Activated CD8-positive, alpha-beta T cell treated with anti-CD3 and anti-CD28 coated beads, Interleukin-2, amount 10 ng/mL, durations not matched to agents 7 days and 5 days (primary cell): ENCODE data around the gene PSMA3. TPM values are rescaled to one million over a fixed set of nuclear protein-coding genes. Genes with fewer than 3 reads are reported as not detected.
A peak's percentile ranks its signal among the peaks of the same experiment; 100 is the strongest.

Experiments used
- ATAC-seq: fragments of 150-1000 bp; cut with Tn5 transposase; one replicate; pipeline ENCODE4 v1.10.0; 2021; ENCODE audit warnings: moderate library complexity
- CTCF ChIA-PET: fragments of 350-600 bp; sonication (Branson Sonifier 250); formaldehyde crosslinking; loops from one replicate; lab custom pipeline; 2021; ENCODE audit warnings: antibody characterized with exemption; lab: Charles Lee
- POLR2A ChIA-PET: fragments of 350-600 bp; sonication (Branson Sonifier 250); formaldehyde crosslinking; loops from one replicate; lab custom pipeline; 2021; ENCODE audit warnings: antibody characterized with exemption; lab: Charles Lee
- DNase-seq: peaks from one replicate; pipeline ENCODE4 v3.0.0-alpha.2; 2020
- H3K27ac Mint-ChIP-seq: one replicate; pipeline ENCODE4 v1.8.0; 2021; ENCODE audit warnings: mild to moderate bottlenecking, mixed read lengths
- H3K27me3 Mint-ChIP-seq: one replicate; pipeline ENCODE4 v1.8.0; 2021; ENCODE audit warnings: low read depth, mixed read lengths
- H3K36me3 Mint-ChIP-seq: one replicate; pipeline ENCODE4 v1.8.0; 2021; ENCODE audit warnings: low read depth, mixed read lengths
- H3K4me1 Mint-ChIP-seq: one replicate; pipeline ENCODE4 v1.8.0; 2021; ENCODE audit warnings: low read depth, mixed read lengths
- H3K4me3 Mint-ChIP-seq: one replicate; pipeline ENCODE4 v1.8.0; 2021; ENCODE audit warnings: mild to moderate bottlenecking, mixed read lengths
- H3K9me3 Mint-ChIP-seq: one replicate; pipeline ENCODE4 v1.8.0; 2022; ENCODE audit warnings: mixed read lengths; ENCODE audit not compliant: insufficient read depth
- total RNA-seq, 2 experiments: library from RNA; stranded (reverse); gene quantifications; one replicate each; pipeline ENCODE4 v1.2.3, GENCODE V29; 2021

The PSMA3 gene
- total RNA-seq, result 100 to 1,000 TPM; 257 to 275 TPM

DNA sequence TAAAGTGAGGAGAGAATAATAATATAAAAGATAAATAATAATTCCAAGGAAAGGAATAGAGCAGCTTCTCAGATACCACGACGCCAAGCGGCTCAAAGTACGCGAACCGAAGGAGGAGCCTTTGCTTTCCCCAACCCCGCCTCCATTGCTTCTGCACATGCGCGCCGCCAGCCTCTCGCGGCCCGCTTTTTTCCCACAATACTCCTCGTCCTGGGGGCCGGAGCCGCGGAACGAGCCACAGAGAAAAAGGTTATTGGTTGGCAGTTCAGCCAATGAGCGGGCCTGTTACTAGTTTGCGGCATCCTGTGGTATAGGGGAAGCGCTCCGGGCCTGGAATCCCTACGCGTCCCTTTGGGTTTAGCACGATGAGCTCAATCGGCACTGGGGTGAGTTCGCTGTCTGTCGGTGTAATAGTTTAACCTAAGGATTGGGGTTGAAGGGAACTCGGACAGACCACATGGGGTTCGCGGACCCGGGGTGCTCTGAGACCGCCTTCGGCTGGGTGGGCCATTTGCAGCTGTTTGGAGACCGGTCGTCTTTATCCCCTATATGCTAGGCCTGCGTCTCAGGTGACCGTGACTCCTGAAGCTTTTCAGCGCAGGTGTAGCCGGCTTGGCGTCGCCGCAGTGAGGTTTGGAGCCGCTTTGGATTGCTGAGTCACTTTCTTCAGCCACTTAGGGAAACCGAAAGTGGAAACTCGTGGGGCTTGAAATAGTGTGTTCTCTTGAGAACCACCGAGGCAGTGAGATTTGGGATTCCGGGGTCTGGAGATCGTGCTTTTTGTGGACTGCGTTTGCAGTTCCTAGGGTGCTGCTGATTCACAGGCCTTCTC is at the start of gene PSMA3:
TSS of gene PSMA3 (plus strand) at position 288 of the 832 bp plus-strand sequence. CDS start at position 366, 78 bp downstream.
- H3K4me1 Mint-ChIP-seq, result peaks cover 41% of the 10 kb centered on the region
- H3K27me3 Mint-ChIP-seq, result no peaks in the 10 kb centered on the region
- CTCF ChIA-PET, result interaction anchor here (1.0 to 1.3 kb wide), 3 partner anchors 31 to 118 kb away, joined by 3 read pairs; partner anchors contain the start of gene ARID4A
- DNase-seq, result peak; percentile 98
- H3K9me3 Mint-ChIP-seq, result no peaks in the 10 kb centered on the region
- peak; percentile 94 for ATAC-seq
- H3K36me3 Mint-ChIP-seq, result peaks cover 26% of the 10 kb centered on the region
- POLR2A ChIA-PET, result interaction anchor here (0.6 to 2.5 kb wide), 13 partner anchors 8 to 646 kb away, joined by 3 to 41 read pairs (median 3); partner anchors contain the start of genes ACTR10, ARID4A, KIAA0586 and TIMM9
- peak within 1 kb of the TSS; percentile 99 for H3K27ac Mint-ChIP-seq
- H3K4me3 Mint-ChIP-seq, result peak within 1 kb of the TSS; percentile 92

DNA sequence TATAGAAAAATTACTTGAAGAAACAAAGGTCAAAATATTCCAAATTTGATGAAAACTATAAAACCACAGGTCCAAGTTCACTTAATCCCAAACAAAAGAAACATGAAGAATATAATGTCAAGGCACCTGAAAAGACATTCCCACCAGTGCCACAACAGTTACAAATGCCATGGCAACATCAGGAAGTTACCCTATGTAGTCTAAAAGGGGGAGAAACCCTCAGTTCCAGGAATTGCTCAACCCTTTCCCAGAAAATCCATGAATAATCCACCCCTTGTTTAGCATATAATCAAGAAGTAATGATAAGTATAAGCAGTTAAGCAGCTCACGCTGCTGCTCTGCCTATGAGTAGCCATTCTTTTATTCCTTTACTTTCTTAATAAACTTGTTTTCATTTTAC is 48.4 kb upstream of the PSMA3 start:
- H3K9me3 Mint-ChIP-seq, result no peaks in the 10 kb centered on the region
- POLR2A ChIA-PET, result no interaction called here
- no peak overlapping the region for H3K27ac Mint-ChIP-seq
- H3K4me1 Mint-ChIP-seq, result peaks cover 12% of the 10 kb centered on the region
- no peak for DNase-seq
- H3K36me3 Mint-ChIP-seq, result no peaks in the 10 kb centered on the region
- H3K27me3 Mint-ChIP-seq, result peaks cover 3% of the 10 kb centered on the region
- CTCF ChIA-PET, result interaction anchor here (0.9 kb wide), 1 partner anchor 88 kb away, joined by 4 read pairs; no protein-coding TSS in a partner anchor
- ATAC-seq, result no peak
- H3K4me3 Mint-ChIP-seq, result no peak overlapping the region

DNA sequence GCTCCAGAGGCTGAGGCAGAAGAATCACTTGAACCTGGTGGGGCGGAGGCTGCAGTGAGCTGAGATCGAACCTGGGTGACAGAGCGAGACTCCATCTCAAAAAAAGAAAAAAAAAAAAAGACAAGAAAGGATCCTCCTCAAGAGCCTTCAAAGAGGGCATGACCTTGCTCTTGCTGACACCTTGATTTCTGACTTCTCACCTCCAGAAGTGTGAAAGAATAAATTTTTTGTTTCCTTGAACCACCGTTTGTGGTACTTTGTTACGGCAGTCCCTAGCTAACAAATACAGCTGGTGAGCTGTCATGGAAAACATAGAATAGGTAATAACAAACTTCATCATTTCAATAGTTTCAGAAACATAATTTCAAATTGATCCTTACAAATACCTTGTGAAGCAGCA is 46.6 kb upstream of the PSMA3 start:
- Mint-ChIP-seq H3K4me1 (peaks cover 22% of the 10 kb centered on the region), H3K27me3 (peaks cover 3% of the 10 kb centered on the region), H3K36me3 (no peaks in the 10 kb centered on the region), H3K27ac (no peak overlapping the region), H3K9me3 (no peaks in the 10 kb centered on the region), H3K4me3 (no peak overlapping the region)
- DNase-seq, result no peak
- ChIA-PET CTCF (no interaction called here), POLR2A (interaction anchor here (0.9 kb wide), 1 partner anchor 100 kb away, joined by 3 read pairs; the partner anchor contains the start of gene ARID4A)
- ATAC-seq, result no peak

DNA sequence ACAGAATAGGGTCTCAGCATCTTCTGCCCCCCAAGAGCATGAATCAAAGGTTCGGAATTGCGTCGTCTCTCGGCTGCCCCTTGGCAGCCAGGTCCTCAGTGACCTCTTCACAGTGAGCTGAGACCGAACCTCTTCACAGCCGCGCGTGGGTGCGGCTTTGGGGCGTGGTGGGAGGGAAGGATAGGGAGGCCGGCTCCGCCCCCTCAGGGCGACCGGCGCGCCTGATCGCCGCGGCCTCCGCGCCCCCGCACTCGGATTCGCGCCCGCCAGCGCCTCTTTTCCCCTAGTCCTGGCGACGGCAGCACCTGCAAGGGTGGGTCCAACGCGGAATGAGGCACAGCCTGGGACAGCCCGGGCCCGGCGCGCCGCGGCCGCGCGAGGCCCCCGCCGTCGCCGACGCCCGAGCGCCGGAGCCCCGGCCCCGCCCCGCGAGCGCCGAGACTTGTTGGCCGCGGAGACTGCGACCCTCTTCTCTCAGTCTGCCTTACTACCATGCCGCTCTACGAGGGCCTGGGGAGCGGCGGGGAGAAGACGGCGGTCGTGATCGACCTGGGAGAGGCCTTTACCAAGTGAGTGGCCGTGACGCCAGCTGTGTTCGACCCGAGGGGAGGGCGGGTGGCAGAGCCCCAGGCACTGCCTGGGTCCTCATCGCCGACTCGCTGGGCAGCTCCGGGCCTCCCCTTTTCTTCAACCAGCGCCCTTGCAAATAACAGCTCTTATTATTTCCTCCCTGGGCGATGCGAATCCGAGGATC is 44.7 kb upstream of the PSMA3 start, which contains the start of gene ACTR10:
TSS of gene ACTR10 (plus strand) at position 424 of the 754 bp plus-strand sequence. CDS start at position 493, 69 bp downstream.
- DNase-seq (peak; percentile 89), ATAC-seq (peak; percentile 92)
- Mint-ChIP-seq H3K36me3 (peaks cover 11% of the 10 kb centered on the region), H3K4me1 (peaks cover 22% of the 10 kb centered on the region), H3K4me3 (peak within 1 kb of the TSS; percentile 97), H3K27me3 (no peaks in the 10 kb centered on the region), H3K9me3 (no peaks in the 10 kb centered on the region), H3K27ac (peak within 1 kb of the TSS; percentile 95)
- ChIA-PET CTCF (interaction anchor here (1.5 to 1.6 kb wide), 2 partner anchors 196 to 198 kb away, joined by 3 to 6 read pairs; partner anchors contain the start of gene TOMM20L), POLR2A (interaction anchor here (0.7 to 2.0 kb wide), 5 partner anchors 23 to 98 kb away, joined by 3 to 9 read pairs (median 4); partner anchors contain the start of genes ARID4A and PSMA3)

DNA sequence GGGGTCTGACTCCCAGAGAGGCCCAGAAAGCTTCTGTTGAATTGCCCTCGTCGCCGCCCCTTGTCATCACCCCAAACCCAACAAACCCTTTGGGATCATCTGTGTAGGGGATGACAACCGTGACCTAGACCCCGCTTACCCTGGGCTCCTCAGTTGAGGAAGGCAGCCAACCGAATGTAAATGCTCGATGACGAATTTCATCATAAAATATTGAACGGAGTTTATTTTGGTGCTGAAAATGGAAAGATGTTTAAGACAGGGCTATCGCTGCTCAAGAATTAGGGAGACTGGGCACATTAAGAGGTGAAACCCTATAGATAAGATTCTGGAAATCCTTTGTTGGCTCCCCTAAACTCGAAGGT is 44.2 kb upstream of the PSMA3 start:
- ATAC-seq, result no peak
- Mint-ChIP-seq H3K36me3 (peaks cover 11% of the 10 kb centered on the region), H3K9me3 (no peaks in the 10 kb centered on the region), H3K27ac (peak overlapping the region; percentile 95), H3K4me3 (peak overlapping the region; percentile 97), H3K4me1 (peaks cover 22% of the 10 kb centered on the region), H3K27me3 (no peaks in the 10 kb centered on the region)
- no peak for DNase-seq
- CTCF ChIA-PET, result interaction anchor here (1.5 to 1.6 kb wide), 2 partner anchors 195 to 198 kb away, joined by 3 to 6 read pairs; partner anchors contain the start of gene TOMM20L
- POLR2A ChIA-PET, result interaction anchor here (0.7 to 2.0 kb wide), 4 partner anchors 22 to 97 kb away, joined by 3 to 9 read pairs (median 4); partner anchors contain the start of genes ARID4A and PSMA3

DNA sequence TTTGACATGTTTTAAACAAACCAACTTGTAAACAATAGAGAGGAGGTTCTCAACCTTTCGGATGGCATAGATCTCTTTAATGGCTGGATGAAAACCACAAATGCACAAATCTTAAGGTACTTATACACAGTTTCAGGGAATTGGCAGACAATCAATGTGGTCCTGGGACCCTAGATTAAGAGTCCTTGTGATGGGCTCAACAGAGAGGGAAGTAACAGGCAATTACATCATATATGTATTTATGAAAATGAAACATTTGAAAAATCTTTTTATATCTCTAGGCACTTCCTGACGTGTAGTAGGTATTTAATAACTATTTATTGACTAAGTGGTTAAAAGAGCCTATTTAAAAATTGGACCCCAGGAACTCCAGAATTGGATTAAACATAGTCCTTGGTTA is 43.8 kb upstream of the PSMA3 start:
- H3K4me3 Mint-ChIP-seq, result peak overlapping the region; percentile 97
- ChIA-PET CTCF (interaction anchor here (1.5 to 1.6 kb wide), 2 partner anchors 195 to 197 kb away, joined by 3 to 6 read pairs; partner anchors contain the start of gene TOMM20L), POLR2A (interaction anchor here (0.7 to 2.0 kb wide), 4 partner anchors 22 to 226 kb away, joined by 3 to 9 read pairs (median 4); partner anchors contain the start of genes ARID4A, KIAA0586, PSMA3 and TIMM9)
- H3K27me3 Mint-ChIP-seq, result no peaks in the 10 kb centered on the region
- ATAC-seq (no peak), DNase-seq (no peak)
- no peaks in the 10 kb centered on the region for H3K9me3 Mint-ChIP-seq
- H3K27ac Mint-ChIP-seq, result peak overlapping the region; percentile 95
- peaks cover 11% of the 10 kb centered on the region for H3K36me3 Mint-ChIP-seq
- H3K4me1 Mint-ChIP-seq, result peaks cover 22% of the 10 kb centered on the region

DNA sequence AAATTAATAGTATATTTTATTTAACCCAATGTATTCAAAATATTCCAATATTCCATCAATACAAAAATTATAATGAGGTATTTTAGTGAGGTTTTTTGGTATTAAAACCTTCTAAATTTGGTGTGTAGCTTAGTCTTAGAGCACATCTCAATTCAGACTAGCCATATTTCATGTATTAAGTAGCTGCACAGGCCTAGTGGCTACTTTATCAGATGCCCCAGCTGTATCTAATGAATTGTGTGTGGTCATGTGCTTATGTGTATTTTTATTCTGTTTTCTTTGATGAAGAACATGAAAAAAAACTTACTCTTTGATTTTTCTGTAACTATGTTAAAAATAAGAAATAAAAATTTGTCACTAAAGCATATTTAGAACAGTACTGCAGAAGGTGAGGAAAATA is 31.5 kb upstream of the PSMA3 start:
- no peak for DNase-seq
- ChIA-PET POLR2A (no interaction called here), CTCF (no interaction called here)
- H3K9me3 Mint-ChIP-seq, result no peaks in the 10 kb centered on the region
- H3K27me3 Mint-ChIP-seq, result no peaks in the 10 kb centered on the region
- peaks cover 27% of the 10 kb centered on the region for H3K36me3 Mint-ChIP-seq
- H3K4me1 Mint-ChIP-seq, result no peaks in the 10 kb centered on the region
- H3K27ac Mint-ChIP-seq, result no peak overlapping the region
- H3K4me3 Mint-ChIP-seq, result no peak overlapping the region
- ATAC-seq, result no peak

DNA sequence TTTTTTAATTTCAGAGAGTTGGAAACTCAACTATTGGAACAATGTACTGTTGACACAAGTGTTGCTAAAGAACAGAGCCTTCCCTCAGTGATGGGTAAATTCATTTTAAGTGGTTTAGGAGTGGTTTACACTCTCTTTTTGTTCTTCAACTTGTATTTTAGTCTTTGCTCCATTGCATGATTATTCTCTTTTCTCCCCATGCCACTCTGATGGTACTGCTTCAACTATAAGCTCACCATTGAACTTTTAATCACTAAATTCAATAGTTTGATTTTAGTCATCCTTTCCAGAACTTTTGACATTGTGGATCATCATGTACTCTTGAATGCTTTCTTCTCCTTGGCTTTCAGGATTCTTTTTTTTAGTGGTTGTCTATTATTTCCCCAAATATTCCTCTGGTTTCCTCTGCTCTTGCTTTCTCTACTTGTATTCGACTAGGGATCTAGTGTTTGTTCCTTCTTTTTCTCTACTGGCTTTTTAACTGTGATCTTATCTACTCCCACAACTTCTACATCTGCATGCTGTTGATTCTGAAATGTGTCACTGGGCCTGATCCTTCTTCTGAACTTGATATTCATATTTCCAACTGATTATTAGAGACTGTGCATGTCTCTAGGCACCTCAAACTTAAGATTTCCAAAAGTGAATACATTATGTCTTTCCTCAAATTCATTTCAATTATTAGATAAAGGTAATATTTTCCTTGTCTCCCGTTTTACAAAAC is 29.3 kb upstream of the PSMA3 start:
- ATAC-seq, result no peak
- H3K9me3 Mint-ChIP-seq, result no peaks in the 10 kb centered on the region
- H3K27me3 Mint-ChIP-seq, result no peaks in the 10 kb centered on the region
- no peak overlapping the region for H3K4me3 Mint-ChIP-seq
- no peaks in the 10 kb centered on the region for H3K4me1 Mint-ChIP-seq
- ChIA-PET POLR2A (no interaction called here), CTCF (no interaction called here)
- H3K27ac Mint-ChIP-seq, result no peak overlapping the region
- H3K36me3 Mint-ChIP-seq, result peaks cover 22% of the 10 kb centered on the region
- no peak for DNase-seq

DNA sequence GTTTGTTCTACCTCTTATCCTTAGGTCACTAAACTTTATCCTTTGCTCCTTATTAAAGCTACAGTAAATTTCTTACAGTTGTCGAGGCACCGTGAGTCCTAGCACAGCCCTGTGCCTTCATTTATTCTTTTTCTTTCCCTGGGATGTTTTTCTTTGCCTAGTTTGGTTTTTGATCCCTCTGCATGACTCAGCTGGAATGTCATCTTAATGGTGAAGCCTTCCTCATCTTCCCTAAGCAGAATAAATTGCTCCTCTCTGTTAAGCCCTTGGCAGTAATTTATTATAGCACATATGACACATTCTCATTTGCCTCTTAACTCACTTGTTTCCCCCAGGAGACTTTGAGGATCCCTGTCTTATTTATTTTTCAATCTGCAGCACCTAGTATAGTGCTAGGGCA is 28.1 kb upstream of the PSMA3 start:
- no peaks in the 10 kb centered on the region for H3K4me1 Mint-ChIP-seq
- ChIA-PET POLR2A (no interaction called here), CTCF (no interaction called here)
- ATAC-seq (no peak), DNase-seq (no peak)
- no peak overlapping the region for H3K4me3 Mint-ChIP-seq
- H3K27me3 Mint-ChIP-seq, result no peaks in the 10 kb centered on the region
- peaks cover 24% of the 10 kb centered on the region for H3K36me3 Mint-ChIP-seq
- H3K9me3 Mint-ChIP-seq, result no peaks in the 10 kb centered on the region
- H3K27ac Mint-ChIP-seq, result no peak overlapping the region

DNA sequence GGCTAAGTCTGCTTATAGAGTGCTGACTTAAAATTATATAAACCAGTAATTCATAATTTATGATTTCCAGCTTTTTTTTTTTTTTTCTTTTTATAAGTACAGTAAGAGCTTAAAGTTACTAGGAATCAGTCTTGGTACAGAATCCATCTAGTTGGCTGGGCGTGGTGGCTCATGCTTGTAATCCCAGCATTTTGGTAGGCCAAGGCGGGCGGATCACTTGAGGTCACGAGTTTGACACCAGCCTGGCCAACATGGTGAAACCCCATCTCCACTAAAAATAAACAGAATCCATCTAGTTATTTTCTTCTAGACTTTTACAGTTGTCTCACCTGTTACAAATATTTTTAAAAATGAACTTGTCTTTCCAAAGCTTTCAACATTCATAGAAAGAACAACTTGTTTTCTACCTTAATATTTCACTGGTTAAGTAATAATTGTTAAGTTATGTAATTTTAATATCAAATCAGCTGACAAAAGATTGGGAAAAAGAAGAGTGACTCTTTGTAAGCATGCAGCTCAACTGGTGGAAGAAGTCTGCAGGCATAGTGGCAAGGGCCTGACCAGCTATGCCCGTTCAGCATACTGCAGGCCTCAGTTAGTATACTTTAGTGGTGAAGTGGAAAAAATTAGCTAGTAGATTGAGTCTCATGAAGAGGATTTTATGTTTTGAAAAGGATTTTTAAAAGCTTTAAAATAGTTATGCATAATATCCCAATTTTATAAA is 17.4 kb upstream of the PSMA3 start:
- H3K27ac Mint-ChIP-seq, result no peak overlapping the region
- no peak for ATAC-seq
- CTCF ChIA-PET, result no interaction called here
- no peaks in the 10 kb centered on the region for H3K4me1 Mint-ChIP-seq
- H3K27me3 Mint-ChIP-seq, result no peaks in the 10 kb centered on the region
- no peaks in the 10 kb centered on the region for H3K9me3 Mint-ChIP-seq
- peaks cover 19% of the 10 kb centered on the region for H3K36me3 Mint-ChIP-seq
- H3K4me3 Mint-ChIP-seq, result no peak overlapping the region
- POLR2A ChIA-PET, result interaction anchor here (1.0 kb wide), 1 partner anchor 17 kb away, joined by 3 read pairs; the partner anchor contains the start of gene PSMA3
- DNase-seq, result no peak
